H9 (cell line): ENCODE data around the gene PRAMEF20. TPM values are rescaled to one million over a fixed set of nuclear protein-coding genes. Genes with fewer than 3 reads are reported as not detected.
A peak's percentile ranks its signal among the peaks of the same experiment; 100 is the strongest.

ENCODE experiments used
- DNase-seq: peaks from one replicate; pipeline ENCODE4 v3.0.0-alpha.2; 2017
- H2AFZ ChIP-seq: one replicate; pipeline ENCODE4 v1.6.1; 2013; ENCODE audit warnings: mild to moderate bottlenecking, low read length, control low read depth, moderate library complexity
- H2AK5ac ChIP-seq: 2 replicates; pipeline ENCODE4 v1.6.1; 2013; ENCODE audit warnings: low read length, control low read depth, mixed read lengths; ENCODE audit not compliant: insufficient read length
- H2BK120ac ChIP-seq: one replicate; pipeline ENCODE4 v1.6.1; 2013; ENCODE audit warnings: low read depth, mild to moderate bottlenecking, low read length, control low read depth, inconsistent platforms; ENCODE audit not compliant: poor library complexity, severe bottlenecking
- H2BK12ac ChIP-seq: 2 replicates; pipeline ENCODE4 v1.6.1; 2013; ENCODE audit warnings: low read length, control low read depth, mixed read lengths, low read depth; ENCODE audit not compliant: insufficient read length
- H2BK15ac ChIP-seq: 2 replicates; pipeline ENCODE4 v1.6.1; 2013; ENCODE audit warnings: low read depth, low read length, control low read depth
- H2BK20ac ChIP-seq: one replicate; pipeline ENCODE4 v1.6.1; 2013; ENCODE audit warnings: low read depth, mild to moderate bottlenecking, low read length, control low read depth, inconsistent platforms; ENCODE audit not compliant: poor library complexity, severe bottlenecking
- H2BK5ac ChIP-seq: 2 replicates; pipeline ENCODE4 v1.6.1; 2013; ENCODE audit warnings: low read length, control low read depth, mixed read lengths; ENCODE audit not compliant: insufficient read length
- H3K14ac ChIP-seq: 2 replicates; pipeline ENCODE4 v1.6.1; 2013; ENCODE audit warnings: low read length, control low read depth; ENCODE audit not compliant: insufficient read depth
- H3K18ac ChIP-seq: 2 replicates; pipeline ENCODE4 v1.6.1; 2013; ENCODE audit warnings: low read depth, mild to moderate bottlenecking, mixed read lengths, low read length, control low read depth; ENCODE audit not compliant: insufficient read length
- H3K23ac ChIP-seq: 2 replicates; pipeline ENCODE4 v1.6.1; 2013; ENCODE audit warnings: low read length, control low read depth, mixed read lengths, low read depth; ENCODE audit not compliant: insufficient read length
- H3K23me2 ChIP-seq: 2 replicates; pipeline ENCODE4 v1.6.1; 2013; ENCODE audit warnings: low read depth, mild to moderate bottlenecking, mixed read lengths, low read length, control low read depth; ENCODE audit not compliant: insufficient read length, poor library complexity, severe bottlenecking
- H3K27ac ChIP-seq: 2 replicates; pipeline ENCODE4 v1.5.1; 2013; ENCODE audit warnings: low read length, control low read depth, mixed read lengths, low read depth; ENCODE audit not compliant: insufficient read length
- H3K27me3 ChIP-seq: 2 replicates; pipeline ENCODE4 v1.6.1; 2013; ENCODE audit warnings: low read length, control low read depth, inconsistent platforms; ENCODE audit not compliant: insufficient read depth
- H3K4ac ChIP-seq: 2 replicates; pipeline ENCODE4 v1.6.1; 2013; ENCODE audit warnings: low read depth, mild to moderate bottlenecking, control low read depth, inconsistent platforms, low read length, moderate library complexity
- H3K4me1 ChIP-seq: 2 replicates; pipeline ENCODE4 v1.6.1; 2013; ENCODE audit warnings: low read length, control low read depth, inconsistent platforms; ENCODE audit not compliant: insufficient read depth
- H3K4me2 ChIP-seq: 2 replicates; pipeline ENCODE4 v1.6.1; 2013; ENCODE audit warnings: low read length, control low read depth, mixed read lengths; ENCODE audit not compliant: insufficient read length, insufficient read depth
- H3K56ac ChIP-seq: 2 replicates; pipeline ENCODE4 v1.6.1; 2013; ENCODE audit warnings: low read depth, mild to moderate bottlenecking, mixed read lengths, low read length, control low read depth; ENCODE audit not compliant: insufficient read length
- H3K79me1 ChIP-seq: 2 replicates; pipeline ENCODE4 v1.6.1; 2013; ENCODE audit warnings: low read depth, mild to moderate bottlenecking, moderate library complexity, low read length, control low read depth, inconsistent platforms; ENCODE audit not compliant: insufficient read depth, poor library complexity, severe bottlenecking
- H3K79me2 ChIP-seq: 2 replicates; pipeline ENCODE4 v1.6.1; 2013; ENCODE audit warnings: low read length, control low read depth, inconsistent platforms; ENCODE audit not compliant: insufficient read depth
- H3K9ac ChIP-seq: 2 replicates; pipeline ENCODE4 v1.6.1; 2013; ENCODE audit warnings: low read length, control low read depth, mixed read lengths; ENCODE audit not compliant: insufficient read length; ENCODE audit errors: extremely low read depth
- H3K9me3 ChIP-seq: one replicate; pipeline ENCODE4 v1.6.1; 2013; ENCODE audit warnings: low read depth, low read length, inconsistent platforms; ENCODE audit not compliant: control insufficient read depth
- H3T11ph ChIP-seq: one replicate; pipeline ENCODE4 v1.6.1; 2013; ENCODE audit warnings: mild to moderate bottlenecking, low read length, control low read depth, inconsistent platforms
- H4K20me1 ChIP-seq: one replicate; pipeline ENCODE4 v1.6.1; 2013; ENCODE audit not compliant: control insufficient read depth, insufficient read length, insufficient read depth
- H4K5ac ChIP-seq: 2 replicates; pipeline ENCODE4 v1.6.1; 2013; ENCODE audit warnings: low read depth, mild to moderate bottlenecking, mixed read lengths, low read length, control low read depth; ENCODE audit not compliant: insufficient read length
- H4K8ac ChIP-seq: replicated peaks from 2 replicates; pipeline ENCODE4 v1.6.1; 2013; ENCODE audit warnings: low read length, control low read depth, mixed read lengths, low read depth; ENCODE audit not compliant: insufficient read length
- H4K91ac ChIP-seq: 2 replicates; pipeline ENCODE4 v1.6.1; 2013; ENCODE audit warnings: low read depth, mild to moderate bottlenecking, moderate library complexity, mixed read lengths, low read length, control low read depth; ENCODE audit not compliant: insufficient read length
- H3K27ac Mint-ChIP-seq, 3 experiments: 2 replicates in 2 of 3; 3 replicates in 1 of 3; pipeline ENCODE4 v1.8.0; 2020 to 2021; ENCODE audit warnings: mixed read lengths in 3 of 3, mild to moderate bottlenecking in 1 of 3, moderate library complexity in 1 of 3
- H3K27me3 Mint-ChIP-seq: 2 replicates; pipeline ENCODE4 v1.8.0; 2021; ENCODE audit warnings: low read depth, mild to moderate bottlenecking, moderate library complexity, mixed read lengths
- H3K36me3 Mint-ChIP-seq, 3 experiments: 2 replicates in 2 of 3; 3 replicates in 1 of 3; pipeline ENCODE4 v1.8.0; 2020 to 2021; ENCODE audit warnings: low read depth in 3 of 3, mixed read lengths in 3 of 3; ENCODE audit not compliant: insufficient read depth in 1 of 3
- H3K4me1 Mint-ChIP-seq, 2 experiments: 2 replicates each; pipeline ENCODE4 v1.8.0; 2020; ENCODE audit warnings: mixed read lengths in 2 of 2
- H3K4me3 Mint-ChIP-seq, 2 experiments: 2 replicates in 1 of 2; 3 replicates in 1 of 2; pipeline ENCODE4 v1.8.0; 2020 to 2021; ENCODE audit warnings: mild to moderate bottlenecking in 2 of 2, mixed read lengths in 2 of 2, moderate library complexity in 1 of 2
- H3K9me3 Mint-ChIP-seq, 2 experiments: 2 replicates in 1 of 2; 3 replicates in 1 of 2; pipeline ENCODE4 v1.8.0; 2020; ENCODE audit warnings: mild to moderate bottlenecking in 2 of 2, mixed read lengths in 2 of 2, moderate library complexity in 1 of 2
- WGBS: extraction: QIAGEN DNeasy Blood & Tissue Kit; methylation state at CpG from one replicate; pipeline ENCODE4 v1.1.7; 2013; ENCODE audit warnings: missing lambda C conversion rate, low lambda C conversion rate, mixed read lengths; ENCODE audit not compliant: insufficient read length; ENCODE audit errors: extremely low coverage; 5-methylcytosine and 5-hydroxymethylcytosine counted together
- total RNA-seq: library from RNA; stranded (reverse); gene quantifications from 2 replicates; pipeline ENCODE4 v1.2.1, GENCODE V29; 2021
- TF ChIP-seq, protein P1 (sequence below): fragments of 200-600 bp; sonication (generic); conservative IDR thresholded peaks from 3 replicates; pipeline ENCODE4 v1.8.0; 2021; ENCODE audit warnings: antibody characterized with exemption, mild to moderate bottlenecking

The PRAMEF20 gene
- total RNA-seq, 1 experiment from 2014 or later, result not detected

DNA sequence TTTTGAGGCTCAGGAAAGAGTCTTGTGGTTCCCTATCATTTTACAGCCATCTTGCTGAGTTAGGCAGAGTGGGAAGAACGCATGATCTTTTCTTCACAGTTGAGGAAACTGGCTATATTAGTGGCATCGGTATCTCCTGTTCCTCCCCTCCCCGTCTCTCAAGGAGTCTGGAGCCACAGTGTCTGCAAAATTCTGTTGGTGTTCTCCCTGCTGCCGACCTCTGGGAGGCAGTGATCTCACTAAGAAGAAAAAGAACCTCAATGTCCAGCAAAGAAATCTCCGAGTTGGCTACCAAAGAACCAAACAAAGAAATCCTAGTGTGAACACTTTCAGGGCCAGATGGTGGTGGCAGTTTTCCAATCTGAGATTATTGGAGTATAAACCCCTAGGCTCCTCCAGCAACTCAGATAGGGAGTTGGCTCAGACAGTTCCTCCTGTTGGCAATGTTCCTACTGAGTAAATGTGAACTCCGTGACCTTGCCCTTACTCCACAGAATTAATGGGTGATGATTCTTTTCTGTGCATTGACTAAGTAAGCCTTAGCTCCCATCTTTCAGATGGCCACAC lies 41.2 kb downstream of the PRAMEF20 start:
- no peak overlapping the region for H2BK120ac ChIP-seq
- no peaks in the 10 kb centered on the region for H3K4me1 ChIP-seq
- Mint-ChIP-seq H3K4me3 (no peak overlapping the region), H3K4me1 (no peaks in the 10 kb centered on the region), H3K9me3 (peaks cover 0 to 83% of the 10 kb centered on the region in 2 experiments; a peak in 2 of 5 replicates), H3K27me3 (peaks cover 5% of the 10 kb centered on the region), H3K36me3 (peaks cover 0 to 11% (median 0%) of the 10 kb centered on the region in 3 experiments; a peak in 4 of 7 replicates), H3K27ac (peak overlapping the region in 1 of 3 experiments; percentile 23; a peak in 1 of 7 replicates)
- H4K20me1 ChIP-seq, result no peaks in the 10 kb centered on the region
- H2BK5ac ChIP-seq, result no peak overlapping the region
- no peaks in the 10 kb centered on the region for H3K79me2 ChIP-seq
- H4K5ac ChIP-seq, result no peak overlapping the region
- H2BK12ac ChIP-seq, result no peak overlapping the region
- no peak overlapping the region for H3K23ac ChIP-seq
- no peaks in the 10 kb centered on the region for H3K23me2 ChIP-seq
- peaks cover 12% of the 10 kb centered on the region for H3K9me3 ChIP-seq
- no peak overlapping the region for H3K27ac ChIP-seq
- H2AFZ ChIP-seq, result no peak overlapping the region
- DNase-seq, result no peak
- TF ChIP-seq, protein P1, sequence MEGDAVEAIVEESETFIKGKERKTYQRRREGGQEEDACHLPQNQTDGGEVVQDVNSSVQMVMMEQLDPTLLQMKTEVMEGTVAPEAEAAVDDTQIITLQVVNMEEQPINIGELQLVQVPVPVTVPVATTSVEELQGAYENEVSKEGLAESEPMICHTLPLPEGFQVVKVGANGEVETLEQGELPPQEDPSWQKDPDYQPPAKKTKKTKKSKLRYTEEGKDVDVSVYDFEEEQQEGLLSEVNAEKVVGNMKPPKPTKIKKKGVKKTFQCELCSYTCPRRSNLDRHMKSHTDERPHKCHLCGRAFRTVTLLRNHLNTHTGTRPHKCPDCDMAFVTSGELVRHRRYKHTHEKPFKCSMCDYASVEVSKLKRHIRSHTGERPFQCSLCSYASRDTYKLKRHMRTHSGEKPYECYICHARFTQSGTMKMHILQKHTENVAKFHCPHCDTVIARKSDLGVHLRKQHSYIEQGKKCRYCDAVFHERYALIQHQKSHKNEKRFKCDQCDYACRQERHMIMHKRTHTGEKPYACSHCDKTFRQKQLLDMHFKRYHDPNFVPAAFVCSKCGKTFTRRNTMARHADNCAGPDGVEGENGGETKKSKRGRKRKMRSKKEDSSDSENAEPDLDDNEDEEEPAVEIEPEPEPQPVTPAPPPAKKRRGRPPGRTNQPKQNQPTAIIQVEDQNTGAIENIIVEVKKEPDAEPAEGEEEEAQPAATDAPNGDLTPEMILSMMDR, result no peak
- no peak overlapping the region for H3K4me2 ChIP-seq
- no peak overlapping the region for H3K56ac ChIP-seq
- H3K14ac ChIP-seq, result no peak overlapping the region
- no peak overlapping the region for H4K91ac ChIP-seq
- H3K79me1 ChIP-seq, result no peaks in the 10 kb centered on the region
- H2BK20ac ChIP-seq, result no peak overlapping the region
- no peak overlapping the region for H2AK5ac ChIP-seq
- WGBS, result no CpG with 5 or more reads among the region's 6 CpGs
- H3K4ac ChIP-seq, result no peak overlapping the region
- no peak overlapping the region for H3T11ph ChIP-seq
- H3K9ac ChIP-seq, result no peak overlapping the region
- no peak overlapping the region for H3K18ac ChIP-seq
- no peak overlapping the region for H4K8ac ChIP-seq
- H3K27me3 ChIP-seq, result no peaks in the 10 kb centered on the region
- no peak overlapping the region for H2BK15ac ChIP-seq
